Kidney tubule cell (primary cell): Measurements from ENCODE around the gene ZKSCAN8.

ENCODE experiments used
- DNase-seq: peaks from one replicate; pipeline ENCODE4 v3.0.0-alpha.2; 2018; ENCODE audit warnings: low spot score

ZKSCAN8 gene

DNA sequence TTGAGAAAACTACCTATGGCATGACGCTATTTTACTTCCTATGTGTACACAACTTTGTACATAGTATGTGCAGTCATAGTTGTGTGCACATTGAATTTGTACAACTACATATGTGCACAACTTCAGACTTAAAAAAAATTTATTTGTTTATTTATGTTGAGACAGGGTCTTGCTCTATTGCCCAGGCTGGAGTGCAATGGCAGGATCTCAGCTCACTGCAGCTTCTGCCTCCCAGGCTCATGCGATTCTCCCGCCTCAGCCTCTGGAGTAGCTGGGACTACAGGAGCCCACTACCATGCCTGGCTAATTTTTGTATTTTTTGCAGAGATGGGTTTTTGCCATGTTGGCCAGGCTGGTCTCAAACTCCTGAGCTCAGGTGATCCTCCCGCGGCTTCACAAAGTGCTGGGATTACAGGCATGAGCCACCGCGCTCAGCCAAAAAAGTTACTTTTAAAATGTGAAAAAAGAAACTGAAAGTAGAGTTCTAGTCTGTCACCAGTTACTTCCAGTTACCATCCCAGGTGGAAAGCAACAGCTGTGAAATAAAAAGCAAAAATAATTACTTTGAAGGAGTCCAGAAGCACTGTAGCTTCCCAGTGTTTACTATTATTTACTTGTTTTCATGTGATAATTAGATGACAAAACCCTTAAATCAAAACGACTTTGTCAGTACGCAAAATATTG lies 1.7 kb upstream of the ZKSCAN8 start:
- DNase-seq = no peak

DNA sequence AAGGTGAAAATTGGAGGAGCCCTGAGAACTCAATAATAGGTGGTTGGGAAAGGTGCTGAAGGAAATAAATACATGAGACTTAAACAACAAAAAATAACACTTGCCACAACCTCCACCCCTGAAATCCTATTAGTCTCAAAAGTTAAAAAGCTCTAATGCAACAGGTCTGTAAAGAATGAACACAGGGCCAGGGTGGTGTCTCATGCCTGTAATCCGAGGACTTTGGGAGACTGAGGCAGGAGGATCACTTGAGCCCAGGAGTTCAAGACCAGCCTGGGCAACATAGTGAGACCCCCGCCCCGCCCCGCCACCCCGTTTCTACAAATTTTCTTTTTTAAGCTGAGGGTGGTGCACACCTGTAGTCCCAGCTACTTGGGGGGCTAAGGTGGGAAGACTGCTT lies 1.1 kb upstream of the ZKSCAN8 start:
- no peak for DNase-seq

DNA sequence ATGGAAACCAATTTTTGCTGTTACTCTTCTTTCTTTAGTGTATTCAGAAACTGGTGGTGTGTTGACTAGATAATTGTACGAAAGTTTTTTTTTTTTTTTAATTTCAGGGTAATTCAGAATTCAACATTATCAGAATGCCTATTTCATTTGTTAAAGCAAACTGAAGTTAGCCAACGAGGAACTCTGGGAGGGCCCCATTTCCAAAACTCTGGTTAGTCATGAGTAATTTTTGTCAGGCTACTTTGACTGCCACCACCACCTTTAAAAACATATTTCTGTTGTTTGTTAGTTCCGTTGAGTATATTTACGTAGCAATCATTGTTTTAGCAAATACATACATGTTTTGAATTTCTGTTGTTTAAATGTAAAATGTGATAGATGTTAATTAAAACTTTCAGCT lies 763 bp downstream of the ZKSCAN8 start:
- no peak for DNase-seq

DNA sequence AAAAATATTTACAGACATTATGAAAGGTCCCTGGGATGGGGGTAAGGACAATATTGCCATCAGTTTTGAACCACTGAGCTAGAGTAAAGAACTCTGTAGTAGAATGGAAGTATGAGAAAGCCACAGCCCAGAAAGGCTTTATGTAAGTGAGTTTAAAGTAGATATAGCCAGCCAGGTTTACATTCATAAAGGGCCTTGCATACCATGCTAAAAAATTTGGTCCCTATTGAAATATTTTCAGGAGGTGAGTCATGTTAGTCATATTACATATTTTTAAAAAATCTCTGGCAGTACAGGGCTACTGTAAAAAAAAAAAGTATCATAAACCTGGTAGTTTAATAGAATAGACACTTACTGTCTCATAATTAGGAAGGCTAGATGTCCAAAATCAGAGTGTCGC lies 3.5 kb downstream of the ZKSCAN8 start:
- no peak for DNase-seq

DNA sequence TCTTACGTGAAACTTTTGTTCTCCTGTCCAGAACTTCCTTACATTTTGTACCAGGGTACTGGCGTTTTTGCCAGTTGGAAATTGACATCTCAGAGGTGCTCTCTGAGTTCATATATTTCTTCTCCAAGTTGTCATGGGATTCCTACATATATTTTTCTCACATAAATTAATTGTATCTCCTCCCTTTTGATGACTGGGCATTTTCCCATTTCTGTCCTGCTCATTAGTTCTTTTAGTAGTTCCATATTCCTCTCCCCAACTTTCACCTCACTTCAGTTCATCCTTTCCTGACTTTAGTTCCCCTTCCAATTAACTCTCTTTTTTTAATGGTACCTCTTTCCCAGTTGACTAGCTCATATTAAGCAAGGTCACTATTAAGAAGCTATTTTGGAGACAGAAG lies 10.8 kb downstream of the ZKSCAN8 start:
- DNase-seq = no peak

DNA sequence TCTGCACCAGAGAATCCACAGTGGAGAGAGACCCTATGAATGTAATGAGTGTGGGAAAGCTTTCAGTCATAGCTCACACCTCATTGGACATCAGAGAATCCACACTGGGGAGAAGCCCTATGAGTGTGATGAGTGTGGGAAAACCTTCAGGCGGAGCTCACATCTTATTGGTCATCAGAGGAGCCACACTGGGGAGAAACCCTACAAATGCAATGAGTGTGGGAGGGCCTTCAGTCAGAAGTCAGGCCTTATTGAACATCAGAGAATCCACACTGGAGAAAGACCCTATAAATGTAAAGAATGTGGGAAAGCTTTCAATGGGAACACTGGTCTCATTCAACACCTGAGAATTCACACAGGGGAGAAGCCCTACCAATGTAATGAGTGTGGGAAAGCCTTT lies 11.9 kb downstream of the ZKSCAN8 start:
- DNase-seq = no peak

DNA sequence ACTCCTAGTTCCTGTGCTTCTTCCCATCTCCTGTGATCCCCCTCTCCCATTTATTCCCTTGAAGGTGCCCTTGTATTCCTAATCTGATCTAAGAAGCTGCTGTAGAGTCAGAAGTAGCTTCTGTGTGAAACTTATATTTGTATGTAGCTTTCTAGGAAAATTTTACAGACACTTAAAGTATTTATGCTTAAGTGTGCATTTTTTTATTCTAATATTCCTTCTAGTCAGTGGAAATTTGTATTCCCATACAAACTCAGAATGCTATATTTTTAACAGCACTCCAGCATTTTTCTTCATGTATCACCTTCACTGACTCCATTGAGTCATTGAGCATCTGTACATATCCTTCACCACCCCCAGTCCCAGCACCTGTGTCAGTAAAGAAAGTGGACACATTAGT lies 12.7 kb downstream of the ZKSCAN8 start:
- no peak for DNase-seq

DNA sequence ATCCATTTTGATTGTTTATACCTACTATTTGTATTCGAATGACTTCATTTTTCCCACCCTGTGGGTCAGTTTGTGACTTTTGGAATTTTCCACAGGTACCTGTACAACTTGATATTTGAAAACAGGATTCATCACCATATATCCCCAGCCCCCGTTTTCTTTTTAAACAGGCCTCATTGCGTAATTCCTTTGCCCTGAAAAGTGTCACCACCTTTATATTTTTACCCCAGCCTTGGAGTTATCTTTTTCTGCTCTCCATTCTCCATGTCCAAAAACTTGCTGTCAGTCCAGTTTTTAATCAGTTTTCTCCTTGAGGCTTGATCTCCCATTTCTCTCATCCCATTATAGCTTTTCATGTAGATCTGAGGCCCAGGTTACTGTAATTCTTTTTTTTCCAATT lies 16.6 kb downstream of the ZKSCAN8 start:
- DNase-seq = no peak

DNA sequence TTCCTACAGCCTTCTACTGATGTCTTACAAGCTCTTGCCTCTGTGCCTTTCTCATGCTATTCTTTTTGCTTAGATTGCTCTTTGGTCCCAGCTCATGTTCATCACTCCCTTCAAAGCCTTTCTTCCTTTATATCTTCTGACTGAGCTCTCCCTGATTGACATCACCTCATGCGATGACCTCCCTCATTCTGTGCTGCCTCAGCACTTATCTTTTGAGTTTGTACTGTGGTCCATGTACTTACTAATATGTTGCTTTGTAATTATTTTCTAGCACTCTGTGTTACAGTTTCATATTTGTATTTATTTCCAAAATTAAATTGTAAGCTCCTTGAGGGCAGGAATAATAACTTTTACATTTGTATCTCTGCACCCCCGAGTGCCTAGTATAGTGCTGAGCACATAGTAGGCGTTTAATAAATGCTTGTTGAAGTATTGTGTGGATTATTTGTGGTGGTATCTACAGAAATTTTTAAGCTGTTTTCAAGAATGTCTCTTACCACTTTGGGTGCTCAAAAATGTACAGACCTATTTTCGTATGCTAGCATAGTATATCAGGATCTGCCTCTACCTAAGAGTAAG lies 17.4 kb downstream of the ZKSCAN8 start:
- DNase-seq = no peak

DNA sequence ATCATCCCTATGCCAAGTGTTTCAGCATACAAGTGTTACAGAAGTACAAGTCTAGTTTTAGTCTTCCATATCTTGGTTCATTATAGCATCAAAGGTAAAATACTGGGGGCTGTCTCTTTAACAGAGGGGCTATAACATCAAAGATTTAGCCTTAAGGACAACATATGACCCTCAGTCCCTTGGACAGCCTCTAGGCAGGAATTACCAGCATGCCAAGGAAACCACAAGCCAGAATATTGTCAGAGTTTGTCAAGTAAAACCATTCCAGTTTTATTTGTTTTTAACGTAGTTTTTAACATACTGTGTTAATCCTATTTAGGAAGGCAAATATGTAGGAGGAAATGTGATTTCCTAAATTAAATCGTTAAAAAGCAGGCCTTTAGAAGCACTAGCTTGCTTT lies 18.6 kb downstream of the ZKSCAN8 start:
- no peak for DNase-seq

DNA sequence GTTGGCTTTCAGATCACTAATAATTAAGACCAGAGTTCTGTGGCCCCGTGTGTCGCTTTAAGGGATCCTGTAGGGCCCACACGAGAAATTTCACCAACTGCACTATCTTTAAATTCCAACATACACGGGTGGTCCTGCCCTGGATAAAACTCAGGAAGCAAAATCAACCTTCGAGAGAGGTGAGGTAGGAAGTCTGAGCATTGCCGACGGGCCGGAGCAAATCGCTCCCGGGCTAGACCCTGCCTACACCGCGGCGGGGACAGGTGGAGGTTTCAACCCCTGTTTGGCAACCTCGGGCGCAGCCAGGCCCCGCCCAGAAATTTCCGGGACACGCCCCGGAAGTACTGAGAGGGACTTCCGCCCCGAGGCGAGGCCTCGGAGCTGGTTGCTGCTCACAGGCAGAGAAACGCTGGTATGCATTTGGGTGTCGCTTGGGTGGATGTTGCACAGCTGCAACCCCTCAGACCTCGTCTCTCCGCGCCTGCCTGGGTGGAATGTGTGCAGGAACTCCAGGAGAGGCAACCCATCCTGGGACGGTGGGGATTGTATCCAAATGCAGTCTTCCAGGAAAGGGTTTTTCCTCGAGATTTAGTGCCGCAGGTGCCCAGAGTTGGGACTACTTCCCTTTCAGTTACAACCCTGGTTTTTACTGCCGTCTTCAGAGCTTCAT lies 19.9 kb downstream of the ZKSCAN8 start:
- peak; percentile 80 for DNase-seq

DNA sequence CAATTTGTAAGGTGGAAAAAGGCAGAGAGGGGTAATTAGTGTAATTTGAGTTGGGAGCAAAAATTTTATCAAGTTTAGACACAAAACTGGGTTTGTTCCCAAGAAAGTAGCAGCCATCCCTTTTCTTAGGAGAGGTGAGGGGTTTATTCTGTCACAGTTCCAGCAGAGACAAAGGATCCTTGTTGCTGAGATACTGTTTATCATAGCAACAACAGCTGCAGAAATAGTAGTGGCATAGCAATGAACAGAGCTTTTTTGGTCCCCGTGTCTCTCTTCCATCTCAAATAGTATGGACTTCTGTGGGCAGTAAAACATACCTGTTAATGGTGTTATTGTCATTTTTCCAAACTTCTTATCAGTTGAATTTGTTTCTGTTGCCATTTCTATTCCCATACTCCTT lies 23.9 kb downstream of the ZKSCAN8 start:
- DNase-seq = no peak

DNA sequence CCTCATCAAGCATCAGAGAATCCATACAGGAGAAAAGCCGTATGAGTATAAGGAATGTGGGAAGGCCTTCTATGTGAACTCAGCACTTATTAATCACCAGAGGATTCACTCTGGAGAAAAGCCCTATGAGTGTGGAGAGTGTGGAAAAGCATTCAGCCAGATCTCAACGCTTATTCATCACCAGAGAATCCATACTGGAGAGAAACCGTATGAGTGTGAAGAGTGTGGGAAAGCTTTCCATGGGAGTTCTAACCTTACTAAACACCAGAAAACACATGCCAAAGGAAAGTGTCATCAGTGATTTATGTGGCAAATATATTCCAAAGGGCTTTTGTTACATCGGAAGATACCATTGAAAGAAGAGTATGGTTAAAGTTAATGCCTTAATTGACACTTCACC lies 25.4 kb downstream of the ZKSCAN8 start:
- peak; percentile 99 for DNase-seq

DNA sequence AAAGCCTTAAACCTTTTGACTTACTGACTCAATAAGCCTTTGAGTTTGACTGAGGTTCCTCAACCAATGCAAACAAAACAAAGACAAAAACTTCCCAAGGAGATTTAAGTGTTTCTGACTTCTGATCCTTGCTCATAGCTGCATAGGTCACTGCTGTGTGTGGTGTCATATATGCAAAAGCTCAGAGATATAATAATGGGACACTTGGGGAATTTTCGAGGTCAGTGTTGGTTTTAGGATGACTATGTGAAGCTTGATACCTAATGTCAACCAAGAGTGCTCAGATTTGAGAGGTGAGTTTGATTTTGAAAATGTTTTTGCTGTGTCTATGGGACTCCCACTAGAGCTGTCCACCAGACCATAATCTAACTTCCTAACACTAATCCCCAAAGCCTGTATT lies 26.2 kb downstream of the ZKSCAN8 start:
- DNase-seq = peak; percentile 31

DNA sequence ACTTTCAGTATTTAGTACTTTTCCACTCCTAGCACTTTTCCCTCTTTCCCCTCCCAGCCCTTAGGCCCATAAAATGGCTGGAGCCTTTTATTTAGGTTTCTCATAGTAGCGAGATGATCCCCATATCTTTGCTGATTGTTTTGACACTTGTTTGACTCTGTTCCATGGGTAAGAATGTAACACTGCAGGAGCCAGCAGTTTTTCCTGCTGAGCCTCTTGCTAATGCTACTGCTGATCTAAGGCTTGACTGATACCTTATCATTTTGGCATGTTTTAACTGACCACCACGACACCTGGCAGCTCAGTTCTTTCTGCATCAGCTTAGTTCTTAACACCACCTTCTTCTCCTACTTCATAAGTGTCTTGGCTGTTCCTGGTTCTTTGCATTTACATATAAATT lies 29.6 kb downstream of the ZKSCAN8 start:
- no peak for DNase-seq

DNA sequence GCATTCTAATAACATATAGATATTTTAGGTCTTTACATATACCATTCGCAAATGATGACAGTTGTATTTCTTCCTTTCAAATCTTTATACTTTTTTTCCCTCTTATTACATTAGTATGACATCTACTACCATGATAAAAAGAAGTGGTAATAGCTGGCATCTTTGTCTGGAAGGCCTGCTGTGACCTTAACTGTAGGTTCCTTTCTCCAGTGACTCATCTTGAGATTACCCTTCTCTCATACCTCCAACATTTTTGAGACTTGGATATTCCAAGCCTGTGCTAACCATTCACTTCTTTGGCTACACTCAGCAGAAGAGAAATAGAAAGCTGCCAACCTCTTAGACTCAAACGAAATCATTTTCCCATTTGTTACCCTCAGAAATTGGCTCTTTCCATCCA lies 30.3 kb downstream of the ZKSCAN8 start:
- peak; percentile 17 for DNase-seq

DNA sequence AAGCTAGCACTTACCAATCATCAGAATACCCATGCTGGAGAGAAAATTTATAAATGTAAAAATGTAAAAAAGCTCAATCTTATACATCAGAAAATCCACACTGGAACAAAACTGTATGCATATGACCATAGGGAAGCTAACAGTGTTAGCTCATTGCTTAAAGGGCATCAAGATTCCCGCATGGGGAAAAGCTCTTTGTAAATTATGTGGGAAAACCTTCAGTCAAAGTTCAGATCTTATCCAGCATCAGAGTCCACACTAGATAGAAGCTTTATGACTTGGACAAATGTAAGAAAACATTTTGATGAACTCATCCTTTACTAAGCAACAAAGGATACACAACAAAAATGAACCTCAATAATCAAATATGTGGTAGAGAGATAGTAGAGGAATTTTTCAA lies 34.7 kb downstream of the ZKSCAN8 start:
- no peak for DNase-seq

DNA sequence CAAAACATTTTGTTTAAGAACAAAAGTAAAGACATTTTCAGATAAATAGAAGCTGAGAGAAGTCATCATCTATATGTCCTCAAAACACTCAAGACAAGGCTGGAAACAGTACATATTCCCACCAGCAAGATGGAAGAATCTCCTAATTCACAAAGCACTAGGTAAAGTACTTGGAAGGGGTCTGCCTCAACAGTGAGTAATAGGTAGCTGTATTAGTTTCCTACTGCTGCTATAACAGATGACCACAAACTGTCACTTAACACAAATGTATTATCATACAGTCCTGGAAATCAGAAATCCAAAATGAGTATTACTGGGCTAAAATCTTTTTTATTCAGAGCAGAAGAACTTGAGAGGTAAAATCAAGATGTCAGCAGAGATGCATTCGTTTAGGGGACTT lies 40.6 kb downstream of the ZKSCAN8 start:
- DNase-seq = no peak

DNA sequence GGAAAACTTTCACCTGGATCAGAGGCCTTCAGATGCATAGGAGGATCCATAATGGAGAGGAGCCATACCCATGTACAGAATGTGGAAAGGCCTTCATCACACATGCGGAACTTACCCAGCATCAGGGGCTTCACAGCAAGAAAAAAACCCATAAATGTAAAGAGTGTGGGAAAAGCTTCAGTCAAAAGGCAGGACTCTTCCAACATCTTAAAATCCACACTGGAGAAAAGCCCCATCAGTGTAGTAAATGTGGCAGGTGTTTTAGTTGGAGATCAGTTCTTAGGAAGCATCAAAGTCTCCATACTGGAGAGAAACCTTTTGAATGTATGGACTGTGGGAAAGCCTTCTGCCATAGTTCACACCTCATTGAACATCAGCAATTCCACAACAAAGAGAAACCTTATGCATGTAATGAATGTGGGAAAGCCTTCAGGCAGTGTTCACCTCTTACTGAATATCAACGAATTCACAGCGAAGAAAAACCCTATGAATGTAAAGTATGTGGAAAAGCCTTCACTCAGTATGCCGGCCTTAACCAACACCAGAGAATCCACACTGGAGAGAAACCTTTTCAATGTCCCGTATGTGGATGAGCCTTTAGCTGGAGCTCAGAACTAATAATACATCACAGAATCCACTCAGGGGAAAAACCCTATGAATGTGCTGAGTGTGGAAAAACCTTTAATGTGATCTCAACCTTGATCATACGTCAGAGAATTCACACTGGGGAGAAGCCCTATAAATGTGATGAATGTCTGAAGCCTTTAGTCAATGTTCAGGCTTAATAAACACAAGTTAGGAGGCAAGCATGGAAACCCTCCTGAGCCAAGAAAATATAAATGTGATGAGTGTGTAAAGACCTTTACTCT lies 46.7 kb downstream of the ZKSCAN8 start:
- no peak for DNase-seq

DNA sequence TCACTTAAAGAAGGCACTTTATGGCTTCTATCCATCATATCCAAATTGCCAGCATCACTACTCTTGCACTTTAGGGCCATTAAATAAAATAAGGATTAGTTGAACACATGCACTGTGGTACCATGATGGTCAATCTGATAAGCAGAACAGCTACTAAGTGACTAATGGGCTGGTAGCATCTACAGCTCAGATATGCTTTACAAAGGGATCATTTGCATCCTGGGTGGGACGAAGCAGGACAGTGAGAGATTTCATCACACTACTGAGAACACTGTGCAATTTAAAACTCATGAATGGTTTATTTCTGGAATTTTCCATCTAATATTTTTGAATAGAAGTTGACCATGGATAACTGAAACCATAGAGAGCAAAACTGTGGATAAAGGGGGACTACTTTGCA lies 58.3 kb downstream of the ZKSCAN8 start:
- DNase-seq = no peak

DNA sequence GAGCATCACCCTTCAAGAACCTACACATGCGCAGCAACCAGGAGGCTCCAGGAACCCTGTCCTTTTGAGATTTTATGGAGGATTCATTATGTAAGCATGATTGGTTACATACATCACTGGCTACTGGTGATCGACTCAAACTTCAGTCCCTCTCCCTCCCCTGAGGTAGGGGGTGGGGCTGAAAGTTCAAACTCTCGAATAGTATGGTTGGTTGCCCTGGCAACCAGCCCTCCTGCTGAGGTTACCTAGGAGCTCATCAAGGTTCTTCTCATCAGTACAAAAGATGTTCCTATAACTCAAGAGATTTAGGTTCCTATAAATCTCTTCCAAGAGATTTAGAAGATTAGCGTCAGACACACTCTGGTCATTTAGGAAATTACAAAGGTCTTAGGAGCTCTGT lies 61.5 kb downstream of the ZKSCAN8 start:
- no peak for DNase-seq

DNA sequence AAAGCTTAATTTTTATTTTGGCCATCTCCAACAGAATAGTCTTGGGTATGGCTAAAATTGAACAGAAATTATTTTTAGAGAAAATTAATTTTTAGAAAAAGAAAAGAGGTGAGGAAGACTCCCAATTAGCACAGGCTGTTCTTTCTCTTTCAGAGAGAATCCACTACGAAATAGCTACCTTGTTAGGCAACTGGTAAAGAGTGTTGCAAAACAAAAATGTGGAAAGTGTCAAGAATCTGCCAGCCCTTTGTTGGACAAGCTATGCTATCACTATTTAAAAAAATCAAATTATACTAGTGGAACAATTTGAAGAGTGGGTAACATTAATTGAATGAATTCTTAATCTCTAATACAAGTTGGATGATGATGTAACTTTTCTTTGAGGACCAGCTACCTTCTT lies 64.2 kb downstream of the ZKSCAN8 start:
- DNase-seq = no peak

DNA sequence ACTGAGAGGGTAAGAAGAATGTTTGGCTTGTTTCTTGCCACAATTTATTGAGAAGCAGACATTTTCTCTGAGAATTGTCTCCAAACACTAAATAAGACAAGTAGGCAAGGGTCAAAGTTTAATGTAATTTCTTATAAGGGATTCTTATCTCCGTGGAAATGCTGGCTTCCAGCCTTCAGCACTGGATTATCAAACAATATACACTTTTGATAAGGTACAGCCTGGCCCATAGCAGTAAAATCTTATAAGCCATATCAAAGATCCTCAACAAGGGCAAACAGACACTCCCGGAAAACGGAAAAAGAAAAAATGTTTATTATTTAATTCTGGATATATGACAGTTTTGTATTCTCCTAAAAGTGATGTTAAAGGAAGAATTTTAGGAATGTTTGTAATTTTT lies 64.8 kb downstream of the ZKSCAN8 start:
- DNase-seq = no peak
